Spleen (tissue), 7 donors: Measurements from ENCODE around the gene GPR158.

ENCODE experiments used
- CTCF ChIP-seq, 11 experiments: fragments of 200-600 bp in 7 of 11; fragments of 450-650 bp in 4 of 11; sonication (generic) in 4 of 11; IDR thresholded peaks in 8 of 11; conservative IDR thresholded peaks in 3 of 11; 1 replicate in 7 of 11; 2 replicates in 4 of 11; pipeline versions ENCODE4 v1.4.0 to v1.8.0; 2016 to 2021; ENCODE audit warnings: antibody characterized with exemption in 11 of 11, inconsistent platforms in 4 of 11, mild to moderate bottlenecking in 1 of 11
- POLR2A ChIP-seq, 3 donors: fragments of 450-650 bp; IDR thresholded peaks; one replicate each; pipeline ENCODE4 v1.5.1; 2017; ENCODE audit warnings: antibody characterized with exemption in 3 of 3, mild to moderate bottlenecking in 1 of 3
- POLR2AphosphoS5 ChIP-seq, 3 donors: sonication (generic); formaldehyde crosslinking; IDR thresholded peaks; one replicate each; pipeline ENCODE4 v1.5.1; 2017; ENCODE audit warnings: antibody characterized with exemption in 3 of 3
- donor health status: DM: no; HTN: no; CAD: no; lungs with moderate emphysema.
- donor health status: DM: no; HTN: no; CAD: no.
- donor health status: DM: no; HTN: no; CAD: no.

DNA sequence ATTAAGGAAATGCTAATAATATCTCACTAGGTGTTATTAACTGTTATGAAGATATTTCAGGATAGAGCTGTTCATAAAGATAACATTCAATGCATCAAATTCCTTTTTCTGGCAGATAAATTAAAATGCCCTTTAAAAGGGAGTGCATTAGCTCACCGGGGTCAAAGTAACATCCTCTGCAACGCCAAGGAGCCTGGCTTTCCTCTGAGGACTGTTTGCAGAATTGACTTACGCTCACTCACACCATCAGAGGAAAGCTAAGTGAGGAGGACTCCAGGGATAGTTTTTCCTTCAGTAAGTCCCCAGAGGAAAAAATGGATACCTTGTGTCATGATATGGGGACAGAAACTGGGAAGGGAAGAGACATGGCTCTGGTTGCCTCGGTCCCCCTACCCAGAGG lies 45.2 kb upstream of the GPR158 start:
- TF ChIP-seq CTCF (IDR thresholded peaks at IDR 0.05 in 8 of 11, conservative IDR thresholded peaks at IDR 0.05 in 3 of 11) (no peak), POLR2A (IDR thresholded peaks at IDR 0.05) (no peak), POLR2AphosphoS5 (IDR thresholded peaks at IDR 0.05) (no peak)
